Measurements from ENCODE around the gene ANKRD35.
"Not testable (repeated sequence)": the region's sequence is repeated elsewhere in the genome, so short reads cannot be mapped to it uniquely, and the experiment has no call there.

ANKRD35 gene

GRCh38 chr1:145828367-145829026, 57.2 kb downstream of the ANKRD35 start:
- in situ Hi-C loops (cut with HindIII; ENCODE audit: low pct_ligation_motif_present, low pct_unique_long_range_greater_than_20kb, low sequenced_read_pairs), result loop anchor here (25.0 kb wide), 1 partner anchor 91 kb away; no protein-coding TSS in a partner anchor
- no peak for DNase-seq

GRCh38 chr1:145827966-145828365, 57.7 kb downstream of the ANKRD35 start:
- in situ Hi-C loops (cut with HindIII; ENCODE audit: low pct_ligation_motif_present, low pct_unique_long_range_greater_than_20kb, low sequenced_read_pairs), result loop anchor here (25.0 kb wide), 1 partner anchor 91 kb away; no protein-coding TSS in a partner anchor
- no peak for DNase-seq

- in situ Hi-C loops (cut with HindIII; ENCODE audit: low pct_ligation_motif_present, low pct_unique_long_range_greater_than_20kb, low sequenced_read_pairs), result loop anchor here (25.0 kb wide), 1 partner anchor 89 kb away; no protein-coding TSS in a partner anchor
- no peak for DNase-seq
Observed at GRCh38 chr1:145826030-145826429, 59.6 kb downstream of the ANKRD35 start.

- in situ Hi-C loops (cut with HindIII; ENCODE audit: low pct_ligation_motif_present, low pct_unique_long_range_greater_than_20kb, low sequenced_read_pairs), result no loop called here
- DNase-seq, result no peak
Observed at GRCh38 chr1:145824499-145824842, 61.2 kb downstream of the ANKRD35 start.

GRCh38 chr1:145823565-145824498, 61.8 kb downstream of the ANKRD35 start, which contains the start of the genes POLR3C and RNF115:
Gene POLR3C (plus strand): TSS chr1:145824200. CDS start chr1:145825777, 1,577 bp downstream.
Gene RNF115 (minus strand): TSS chr1:145824095. CDS start chr1:145823873, 222 bp downstream.
- peak; percentile 91 for DNase-seq
- in situ Hi-C loops (cut with HindIII; ENCODE audit: low pct_ligation_motif_present, low pct_unique_long_range_greater_than_20kb, low sequenced_read_pairs), result no loop called here

GRCh38 chr1:145822779-145823331, 62.8 kb downstream of the ANKRD35 start:
- DNase-seq; in situ Hi-C loops (cut with HindIII; ENCODE audit: low pct_ligation_motif_present, low pct_unique_long_range_greater_than_20kb, low sequenced_read_pairs): not testable (repeated sequence)

- in situ Hi-C loops (cut with HindIII; ENCODE audit: low pct_ligation_motif_present, low pct_unique_long_range_greater_than_20kb, low sequenced_read_pairs), result not testable (repeated sequence)
- DNase-seq, result peak; percentile 84
Observed at GRCh38 chr1:145818095-145818494, 67.6 kb downstream of the ANKRD35 start.
